H9 (cell line): ENCODE measurements around the gene COL4A6. TPM values are rescaled to one million over a fixed set of nuclear protein-coding genes. Genes with fewer than 3 reads are reported as not detected.

Experiments used
- DNase-seq: peaks from one replicate; pipeline ENCODE4 v3.0.0-alpha.2; 2017
- H2AFZ ChIP-seq: one replicate; pipeline ENCODE4 v1.6.1; 2013; ENCODE audit warnings: mild to moderate bottlenecking, low read length, control low read depth, moderate library complexity
- H2AK5ac ChIP-seq: 2 replicates; pipeline ENCODE4 v1.6.1; 2013; ENCODE audit warnings: low read length, control low read depth, mixed read lengths; ENCODE audit not compliant: insufficient read length
- H2BK120ac ChIP-seq: one replicate; pipeline ENCODE4 v1.6.1; 2013; ENCODE audit warnings: low read depth, mild to moderate bottlenecking, low read length, control low read depth, inconsistent platforms; ENCODE audit not compliant: poor library complexity, severe bottlenecking
- H2BK12ac ChIP-seq: 2 replicates; pipeline ENCODE4 v1.6.1; 2013; ENCODE audit warnings: low read length, control low read depth, mixed read lengths, low read depth; ENCODE audit not compliant: insufficient read length
- H2BK15ac ChIP-seq: 2 replicates; pipeline ENCODE4 v1.6.1; 2013; ENCODE audit warnings: low read depth, low read length, control low read depth
- H2BK20ac ChIP-seq: one replicate; pipeline ENCODE4 v1.6.1; 2013; ENCODE audit warnings: low read depth, mild to moderate bottlenecking, low read length, control low read depth, inconsistent platforms; ENCODE audit not compliant: poor library complexity, severe bottlenecking
- H2BK5ac ChIP-seq: 2 replicates; pipeline ENCODE4 v1.6.1; 2013; ENCODE audit warnings: low read length, control low read depth, mixed read lengths; ENCODE audit not compliant: insufficient read length
- H3K14ac ChIP-seq: 2 replicates; pipeline ENCODE4 v1.6.1; 2013; ENCODE audit warnings: low read length, control low read depth; ENCODE audit not compliant: insufficient read depth
- H3K18ac ChIP-seq: 2 replicates; pipeline ENCODE4 v1.6.1; 2013; ENCODE audit warnings: low read depth, mild to moderate bottlenecking, mixed read lengths, low read length, control low read depth; ENCODE audit not compliant: insufficient read length
- H3K23ac ChIP-seq: 2 replicates; pipeline ENCODE4 v1.6.1; 2013; ENCODE audit warnings: low read length, control low read depth, mixed read lengths, low read depth; ENCODE audit not compliant: insufficient read length
- H3K23me2 ChIP-seq: 2 replicates; pipeline ENCODE4 v1.6.1; 2013; ENCODE audit warnings: low read depth, mild to moderate bottlenecking, mixed read lengths, low read length, control low read depth; ENCODE audit not compliant: insufficient read length, poor library complexity, severe bottlenecking
- H3K27ac ChIP-seq: 2 replicates; pipeline ENCODE4 v1.5.1; 2013; ENCODE audit warnings: low read length, control low read depth, mixed read lengths, low read depth; ENCODE audit not compliant: insufficient read length
- H3K27me3 ChIP-seq: 2 replicates; pipeline ENCODE4 v1.6.1; 2013; ENCODE audit warnings: low read length, control low read depth, inconsistent platforms; ENCODE audit not compliant: insufficient read depth
- H3K4ac ChIP-seq: 2 replicates; pipeline ENCODE4 v1.6.1; 2013; ENCODE audit warnings: low read depth, mild to moderate bottlenecking, control low read depth, inconsistent platforms, low read length, moderate library complexity
- H3K4me1 ChIP-seq: 2 replicates; pipeline ENCODE4 v1.6.1; 2013; ENCODE audit warnings: low read length, control low read depth, inconsistent platforms; ENCODE audit not compliant: insufficient read depth
- H3K4me2 ChIP-seq: 2 replicates; pipeline ENCODE4 v1.6.1; 2013; ENCODE audit warnings: low read length, control low read depth, mixed read lengths; ENCODE audit not compliant: insufficient read length, insufficient read depth
- H3K56ac ChIP-seq: 2 replicates; pipeline ENCODE4 v1.6.1; 2013; ENCODE audit warnings: low read depth, mild to moderate bottlenecking, mixed read lengths, low read length, control low read depth; ENCODE audit not compliant: insufficient read length
- H3K79me1 ChIP-seq: 2 replicates; pipeline ENCODE4 v1.6.1; 2013; ENCODE audit warnings: low read depth, mild to moderate bottlenecking, moderate library complexity, low read length, control low read depth, inconsistent platforms; ENCODE audit not compliant: insufficient read depth, poor library complexity, severe bottlenecking
- H3K79me2 ChIP-seq: 2 replicates; pipeline ENCODE4 v1.6.1; 2013; ENCODE audit warnings: low read length, control low read depth, inconsistent platforms; ENCODE audit not compliant: insufficient read depth
- H3K9ac ChIP-seq: 2 replicates; pipeline ENCODE4 v1.6.1; 2013; ENCODE audit warnings: low read length, control low read depth, mixed read lengths; ENCODE audit not compliant: insufficient read length; ENCODE audit errors: extremely low read depth
- H3K9me3 ChIP-seq: one replicate; pipeline ENCODE4 v1.6.1; 2013; ENCODE audit warnings: low read depth, low read length, inconsistent platforms; ENCODE audit not compliant: control insufficient read depth
- H3T11ph ChIP-seq: one replicate; pipeline ENCODE4 v1.6.1; 2013; ENCODE audit warnings: mild to moderate bottlenecking, low read length, control low read depth, inconsistent platforms
- H4K20me1 ChIP-seq: one replicate; pipeline ENCODE4 v1.6.1; 2013; ENCODE audit not compliant: control insufficient read depth, insufficient read length, insufficient read depth
- H4K5ac ChIP-seq: 2 replicates; pipeline ENCODE4 v1.6.1; 2013; ENCODE audit warnings: low read depth, mild to moderate bottlenecking, mixed read lengths, low read length, control low read depth; ENCODE audit not compliant: insufficient read length
- H4K8ac ChIP-seq: replicated peaks from 2 replicates; pipeline ENCODE4 v1.6.1; 2013; ENCODE audit warnings: low read length, control low read depth, mixed read lengths, low read depth; ENCODE audit not compliant: insufficient read length
- H4K91ac ChIP-seq: 2 replicates; pipeline ENCODE4 v1.6.1; 2013; ENCODE audit warnings: low read depth, mild to moderate bottlenecking, moderate library complexity, mixed read lengths, low read length, control low read depth; ENCODE audit not compliant: insufficient read length
- H3K27ac Mint-ChIP-seq, 3 experiments: 2 replicates in 2 of 3; 3 replicates in 1 of 3; pipeline ENCODE4 v1.8.0; 2020 to 2021; ENCODE audit warnings: mixed read lengths in 3 of 3, mild to moderate bottlenecking in 1 of 3, moderate library complexity in 1 of 3
- H3K27me3 Mint-ChIP-seq: 2 replicates; pipeline ENCODE4 v1.8.0; 2021; ENCODE audit warnings: low read depth, mild to moderate bottlenecking, moderate library complexity, mixed read lengths
- H3K36me3 Mint-ChIP-seq, 3 experiments: 2 replicates in 2 of 3; 3 replicates in 1 of 3; pipeline ENCODE4 v1.8.0; 2020 to 2021; ENCODE audit warnings: low read depth in 3 of 3, mixed read lengths in 3 of 3; ENCODE audit not compliant: insufficient read depth in 1 of 3
- H3K4me1 Mint-ChIP-seq, 2 experiments: 2 replicates each; pipeline ENCODE4 v1.8.0; 2020; ENCODE audit warnings: mixed read lengths in 2 of 2
- H3K4me3 Mint-ChIP-seq, 2 experiments: 2 replicates in 1 of 2; 3 replicates in 1 of 2; pipeline ENCODE4 v1.8.0; 2020 to 2021; ENCODE audit warnings: mild to moderate bottlenecking in 2 of 2, mixed read lengths in 2 of 2, moderate library complexity in 1 of 2
- H3K9me3 Mint-ChIP-seq, 2 experiments: 2 replicates in 1 of 2; 3 replicates in 1 of 2; pipeline ENCODE4 v1.8.0; 2020; ENCODE audit warnings: mild to moderate bottlenecking in 2 of 2, mixed read lengths in 2 of 2, moderate library complexity in 1 of 2
- CTCF ChIP-seq: fragments of 200-600 bp; sonication (generic); conservative IDR thresholded peaks from 3 replicates; pipeline ENCODE4 v1.8.0; 2021; ENCODE audit warnings: antibody characterized with exemption, mild to moderate bottlenecking
- WGBS: extraction: QIAGEN DNeasy Blood & Tissue Kit; methylation state at CpG from one replicate; pipeline ENCODE4 v1.1.7; 2013; ENCODE audit warnings: missing lambda C conversion rate, low lambda C conversion rate, mixed read lengths; ENCODE audit not compliant: insufficient read length; ENCODE audit errors: extremely low coverage; 5-methylcytosine and 5-hydroxymethylcytosine counted together
- total RNA-seq: library from RNA; stranded (reverse); gene quantifications from 2 replicates; pipeline ENCODE4 v1.2.1, GENCODE V29; 2021

The COL4A6 gene
- total RNA-seq, 1 experiment from 2014 or later, result 16.7 TPM

DNA sequence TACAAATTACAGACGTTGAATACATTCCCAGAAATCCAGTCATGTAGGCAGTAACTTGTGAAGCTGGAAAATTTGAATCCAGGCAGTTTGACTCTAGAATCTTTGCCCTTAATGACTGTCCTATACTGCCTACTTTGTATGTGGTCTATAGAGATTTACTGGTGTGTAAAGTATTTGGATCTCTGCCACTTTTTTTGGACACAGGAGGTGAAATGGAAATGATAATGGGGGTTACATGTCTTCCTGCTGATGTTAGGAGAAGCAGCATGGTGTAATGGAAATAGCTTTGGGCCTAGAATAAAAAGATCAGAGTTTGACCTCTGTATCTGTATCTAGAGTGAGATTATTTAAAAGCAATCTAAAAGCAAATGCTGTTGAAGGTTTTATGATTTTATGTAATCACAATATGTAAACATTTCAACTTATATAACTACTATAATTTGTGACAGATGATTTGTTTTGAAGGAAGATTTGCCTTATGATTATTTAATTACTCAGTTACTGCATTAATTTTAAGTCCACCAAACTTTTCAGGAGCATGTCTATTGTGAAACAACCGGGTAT, 4.8 kb upstream of the COL4A6 start:
- peak overlapping the region in 1 of 2 experiments; percentile 15; a peak in 1 of 5 replicates for H3K4me3 Mint-ChIP-seq
- Histone ChIP-seq H4K20me1 (no peaks in the 10 kb centered on the region), H3K4ac (no peak overlapping the region), H2BK120ac (no peak overlapping the region), H3K4me1 (peaks cover 3% of the 10 kb centered on the region; the same call in 1 of the 2 replicates), H2BK20ac (no peak overlapping the region), H2AK5ac (no peak overlapping the region), H3K4me2 (no peak overlapping the region), H3K27ac (no peak overlapping the region), H3K79me2 (peaks cover 1% of the 10 kb centered on the region; the same call in 1 of the 2 replicates), H2AFZ (no peak overlapping the region), H2BK5ac (no peak overlapping the region), H4K5ac (no peak overlapping the region), H3K27me3 (no peaks in the 10 kb centered on the region), H3K79me1 (no peaks in the 10 kb centered on the region), H3T11ph (no peak overlapping the region), H4K91ac (no peak overlapping the region), H3K9ac (no peak overlapping the region), H3K23me2 (peaks cover 8% of the 10 kb centered on the region), H3K18ac (no peak overlapping the region), H3K56ac (no peak overlapping the region), H3K9me3 (no peaks in the 10 kb centered on the region), H3K14ac (no peak overlapping the region), H2BK12ac (no peak overlapping the region), H4K8ac (no peak overlapping the region), H2BK15ac (no peak overlapping the region), H3K23ac (no peak overlapping the region)
- H3K27me3 Mint-ChIP-seq, result peaks cover under 1% of the 10 kb centered on the region
- peaks cover 45 to 47% of the 10 kb centered on the region in 2 experiments for H3K4me1 Mint-ChIP-seq
- no CpG with 5 or more reads among the region's 2 CpGs for WGBS
- peaks cover 12 to 29% (median 14%) of the 10 kb centered on the region in 3 experiments for H3K36me3 Mint-ChIP-seq
- DNase-seq, result no peak
- H3K9me3 Mint-ChIP-seq, result peaks cover 13 to 14% of the 10 kb centered on the region in 2 experiments
- peak overlapping the region in 1 of 3 experiments; percentile 50; a peak in 1 of 7 replicates for H3K27ac Mint-ChIP-seq
- TF ChIP-seq CTCF, result no peak
